ENCODE data around the gene CBL. TPM values are rescaled to one million over a fixed set of nuclear protein-coding genes. Genes with fewer than 3 reads are reported as not detected.

The CBL gene
- total RNA-seq, 1 donor from 2014 or later, result 46.6 TPM

DNA sequence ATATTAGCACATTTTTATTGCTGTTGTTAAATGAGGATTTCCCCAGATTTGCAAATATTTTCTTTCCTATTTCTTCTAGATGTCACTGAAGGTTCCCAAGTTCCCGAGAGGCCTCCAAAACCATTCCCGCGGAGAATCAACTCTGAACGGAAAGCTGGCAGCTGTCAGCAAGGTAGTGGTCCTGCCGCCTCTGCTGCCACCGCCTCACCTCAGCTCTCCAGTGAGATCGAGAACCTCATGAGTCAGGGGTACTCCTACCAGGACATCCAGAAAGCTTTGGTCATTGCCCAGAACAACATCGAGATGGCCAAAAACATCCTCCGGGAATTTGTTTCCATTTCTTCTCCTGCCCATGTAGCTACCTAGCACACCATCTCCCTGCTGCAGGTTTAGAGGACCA is 93.3 kb downstream of the CBL start:
- Mint-ChIP-seq H3K4me3 (ENCODE audit: unreplicated experiment) (no peak overlapping the region), H3K27ac (ENCODE audit: unreplicated experiment) (no peak overlapping the region), H3K27me3 (ENCODE audit: low read depth, unreplicated experiment) (no peaks in the 10 kb centered on the region), H3K4me1 (ENCODE audit: low read depth, unreplicated experiment) (peaks cover 8% of the 10 kb centered on the region), H3K36me3 (ENCODE audit: low read depth, unreplicated experiment) (peaks cover 28% of the 10 kb centered on the region), H3K9me3 (ENCODE audit: unreplicated experiment) (no peaks in the 10 kb centered on the region)
- Histone ChIP-seq H3K27ac (ENCODE audit: low read depth, low read length) (no peak overlapping the region), H3K27me3 (ENCODE audit: insufficient read depth, low read length) (no peaks in the 10 kb centered on the region), H3K4me3 (ENCODE audit: insufficient read depth, low read depth, low read length) (no peak overlapping the region), H3K9ac (ENCODE audit: low read length) (no peak overlapping the region), H2AFZ (ENCODE audit: low read depth, low read length) (no peak overlapping the region), H3K9me3 (ENCODE audit: insufficient read depth, low read depth, low read length) (no peaks in the 10 kb centered on the region), H3K79me2 (ENCODE audit: insufficient read depth, low read length) (no peaks in the 10 kb centered on the region), H3K4me1 (ENCODE audit: insufficient read depth, low read length) (no peaks in the 10 kb centered on the region), H3K36me3 (ENCODE audit: insufficient read depth, low read length) (peaks cover 40% of the 10 kb centered on the region), H4K20me1 (ENCODE audit: insufficient read depth, low read length) (no peaks in the 10 kb centered on the region), H3K4me2 (ENCODE audit: low read length) (no peak overlapping the region)
- no peak for TF ChIP-seq EZH2 (IDR thresholded peaks at IDR 0.05; ENCODE audit: insufficient read depth, low read length)
- TF ChIP-seq, protein P1, sequence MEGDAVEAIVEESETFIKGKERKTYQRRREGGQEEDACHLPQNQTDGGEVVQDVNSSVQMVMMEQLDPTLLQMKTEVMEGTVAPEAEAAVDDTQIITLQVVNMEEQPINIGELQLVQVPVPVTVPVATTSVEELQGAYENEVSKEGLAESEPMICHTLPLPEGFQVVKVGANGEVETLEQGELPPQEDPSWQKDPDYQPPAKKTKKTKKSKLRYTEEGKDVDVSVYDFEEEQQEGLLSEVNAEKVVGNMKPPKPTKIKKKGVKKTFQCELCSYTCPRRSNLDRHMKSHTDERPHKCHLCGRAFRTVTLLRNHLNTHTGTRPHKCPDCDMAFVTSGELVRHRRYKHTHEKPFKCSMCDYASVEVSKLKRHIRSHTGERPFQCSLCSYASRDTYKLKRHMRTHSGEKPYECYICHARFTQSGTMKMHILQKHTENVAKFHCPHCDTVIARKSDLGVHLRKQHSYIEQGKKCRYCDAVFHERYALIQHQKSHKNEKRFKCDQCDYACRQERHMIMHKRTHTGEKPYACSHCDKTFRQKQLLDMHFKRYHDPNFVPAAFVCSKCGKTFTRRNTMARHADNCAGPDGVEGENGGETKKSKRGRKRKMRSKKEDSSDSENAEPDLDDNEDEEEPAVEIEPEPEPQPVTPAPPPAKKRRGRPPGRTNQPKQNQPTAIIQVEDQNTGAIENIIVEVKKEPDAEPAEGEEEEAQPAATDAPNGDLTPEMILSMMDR (IDR thresholded peaks at IDR 0.05; ENCODE audit: insufficient read depth, low read depth, low read length), result no peak
- no peak for FAIRE-seq
- no peak for DNase-seq (ENCODE audit: low read depth)

DNA sequence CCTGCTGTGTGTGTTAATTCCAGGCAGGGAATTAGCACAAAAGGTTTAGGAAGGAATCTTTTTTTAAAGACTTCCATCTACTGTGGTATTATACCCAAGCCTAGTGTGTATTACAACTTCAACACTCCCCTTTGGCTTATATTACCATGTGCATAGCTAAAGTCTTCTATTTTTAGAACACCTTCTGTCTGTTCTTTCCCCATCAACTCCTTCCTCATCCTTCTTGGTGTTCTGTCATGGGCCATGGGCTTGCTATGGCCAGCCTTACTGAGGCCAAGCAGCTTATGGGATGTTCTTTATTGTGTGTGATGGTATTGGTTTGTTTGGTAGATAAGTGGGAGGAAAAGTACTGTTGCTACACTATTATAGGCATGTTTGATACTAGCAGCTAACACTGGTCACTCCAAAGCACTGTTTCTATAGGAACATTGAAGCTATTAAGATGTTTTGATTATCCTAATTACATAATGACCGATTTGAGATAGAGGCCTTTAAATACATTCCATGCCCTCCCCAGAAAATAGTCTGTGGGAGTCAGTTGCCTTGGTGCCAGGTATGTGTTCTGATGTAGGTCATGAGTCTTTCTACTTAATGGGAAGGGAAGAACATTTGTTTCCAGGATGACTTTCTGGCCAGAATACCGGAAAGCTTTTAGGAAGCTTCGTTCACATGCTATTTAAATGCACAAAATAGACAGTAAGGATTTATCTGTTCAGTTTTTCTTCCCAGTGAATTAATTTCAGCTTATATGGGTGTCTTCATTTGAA is 94.2 kb downstream of the CBL start:
- Histone ChIP-seq H3K9ac (ENCODE audit: low read length) (no peak overlapping the region), H3K27ac (ENCODE audit: low read depth, low read length) (no peak overlapping the region), H2AFZ (ENCODE audit: low read depth, low read length) (no peak overlapping the region), H3K36me3 (ENCODE audit: insufficient read depth, low read length) (peaks cover 40% of the 10 kb centered on the region), H3K4me3 (ENCODE audit: insufficient read depth, low read depth, low read length) (no peak overlapping the region), H3K4me2 (ENCODE audit: low read length) (no peak overlapping the region), H3K9me3 (ENCODE audit: insufficient read depth, low read depth, low read length) (no peaks in the 10 kb centered on the region), H3K79me2 (ENCODE audit: insufficient read depth, low read length) (no peaks in the 10 kb centered on the region), H4K20me1 (ENCODE audit: insufficient read depth, low read length) (no peaks in the 10 kb centered on the region), H3K27me3 (ENCODE audit: insufficient read depth, low read length) (no peaks in the 10 kb centered on the region), H3K4me1 (ENCODE audit: insufficient read depth, low read length) (no peaks in the 10 kb centered on the region)
- no peak for FAIRE-seq
- Mint-ChIP-seq H3K27ac (ENCODE audit: unreplicated experiment) (no peak overlapping the region), H3K27me3 (ENCODE audit: low read depth, unreplicated experiment) (no peaks in the 10 kb centered on the region), H3K4me3 (ENCODE audit: unreplicated experiment) (no peak overlapping the region), H3K9me3 (ENCODE audit: unreplicated experiment) (no peaks in the 10 kb centered on the region), H3K36me3 (ENCODE audit: low read depth, unreplicated experiment) (peaks cover 30% of the 10 kb centered on the region), H3K4me1 (ENCODE audit: low read depth, unreplicated experiment) (peaks cover 8% of the 10 kb centered on the region)
- DNase-seq (ENCODE audit: low read depth), result no peak
- no peak for TF ChIP-seq EZH2 (IDR thresholded peaks at IDR 0.05; ENCODE audit: insufficient read depth, low read length)
- TF ChIP-seq, protein P1 (IDR thresholded peaks at IDR 0.05; ENCODE audit: insufficient read depth, low read depth, low read length), result no peak

DNA sequence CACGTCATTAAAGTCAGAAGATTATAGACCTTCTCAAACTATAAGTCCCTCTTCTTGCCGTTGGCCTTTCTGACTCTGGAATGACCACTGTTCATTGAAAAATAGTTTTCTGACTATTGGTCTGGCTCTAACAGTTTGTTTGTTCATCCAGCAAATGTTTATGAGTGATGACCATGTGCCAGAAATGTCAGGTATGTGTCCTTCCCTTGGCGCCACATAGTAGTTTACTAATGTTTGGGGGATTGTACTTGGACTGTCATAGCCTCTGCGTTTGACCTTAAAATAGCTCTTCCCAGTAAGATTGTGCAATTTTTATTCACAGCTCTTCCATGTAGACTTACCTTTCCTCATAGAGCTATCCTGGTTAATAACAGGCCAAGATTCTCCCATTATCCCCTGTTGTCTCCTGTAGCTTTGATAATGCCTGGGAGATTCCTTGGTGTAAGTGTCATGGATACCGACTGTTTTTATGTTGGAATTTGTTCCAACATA is 97.1 kb downstream of the CBL start:
- peaks cover 10% of the 10 kb centered on the region for H3K4me1 Mint-ChIP-seq (ENCODE audit: low read depth, unreplicated experiment)
- peaks cover 6% of the 10 kb centered on the region for H4K20me1 ChIP-seq (ENCODE audit: insufficient read depth, low read length)
- no peak overlapping the region for H3K4me3 Mint-ChIP-seq (ENCODE audit: unreplicated experiment)
- TF ChIP-seq, protein P1 (IDR thresholded peaks at IDR 0.05; ENCODE audit: insufficient read depth, low read depth, low read length), result no peak
- no peak for TF ChIP-seq EZH2 (IDR thresholded peaks at IDR 0.05; ENCODE audit: insufficient read depth, low read length)
- no peak overlapping the region for H3K27ac Mint-ChIP-seq (ENCODE audit: unreplicated experiment)
- H3K9me3 ChIP-seq (ENCODE audit: insufficient read depth, low read depth, low read length), result no peaks in the 10 kb centered on the region
- H3K27me3 ChIP-seq (ENCODE audit: insufficient read depth, low read length), result no peaks in the 10 kb centered on the region
- no peak overlapping the region for H3K4me3 ChIP-seq (ENCODE audit: insufficient read depth, low read depth, low read length)
- H3K4me1 ChIP-seq (ENCODE audit: insufficient read depth, low read length), result no peaks in the 10 kb centered on the region
- H3K9ac ChIP-seq (ENCODE audit: low read length), result no peak overlapping the region
- H3K79me2 ChIP-seq (ENCODE audit: insufficient read depth, low read length), result no peaks in the 10 kb centered on the region
- H3K9me3 Mint-ChIP-seq (ENCODE audit: unreplicated experiment), result no peaks in the 10 kb centered on the region
- DNase-seq (ENCODE audit: low read depth) (no peak), FAIRE-seq (no peak)
- H2AFZ ChIP-seq (ENCODE audit: low read depth, low read length), result no peak overlapping the region
- H3K4me2 ChIP-seq (ENCODE audit: low read length), result no peak overlapping the region
- H3K27ac ChIP-seq (ENCODE audit: low read depth, low read length), result no peak overlapping the region
- no peaks in the 10 kb centered on the region for H3K27me3 Mint-ChIP-seq (ENCODE audit: low read depth, unreplicated experiment)
- peaks cover 27% of the 10 kb centered on the region for H3K36me3 ChIP-seq (ENCODE audit: insufficient read depth, low read length)
- H3K36me3 Mint-ChIP-seq (ENCODE audit: low read depth, unreplicated experiment), result peaks cover 31% of the 10 kb centered on the region

Measured in astrocyte (in vitro differentiated cells and primary cell).